ENCODE data around the gene LRBA. TPM values are rescaled to one million over a fixed set of nuclear protein-coding genes. Genes with fewer than 3 reads are reported as not detected.

LRBA gene
- total and polyA plus RNA-seq, 9 of the 15 experiments (the other 6 are each of a cell fraction or from before 2014, with no cell fraction given): 24.2 to 88.7 (median 59.7) TPM

- Histone ChIP-seq H3K9me3 (replicated peaks; ENCODE audit: control insufficient read depth, insufficient read depth, low read depth, low read length) (no peaks in the 10 kb centered on the region), H4K20me1 (replicated peaks; ENCODE audit: control insufficient read depth, insufficient read depth, low read length) (no peaks in the 10 kb centered on the region), H3K9ac (ENCODE audit: insufficient read depth in 1 of 2, low read depth in 2 of 2, low read length in 2 of 2) (no peak overlapping the region), H3K4me3 (no peak overlapping the region), H3K9me1 (ENCODE audit: control insufficient read depth, insufficient read depth, low read length) (no peaks in the 10 kb centered on the region), H3K27ac (ENCODE audit: extremely low read depth, low read depth, low read length) (no peak overlapping the region), H3K27me3 (ENCODE audit: control insufficient read depth in 2 of 2, insufficient read depth in 2 of 2, low read length in 2 of 2) (no peaks in the 10 kb centered on the region), H3K36me3 (ENCODE audit: control insufficient read depth, insufficient read depth, low read length) (no peaks in the 10 kb centered on the region), H3K79me2 (ENCODE audit: control insufficient read depth, insufficient read depth, low read length) (no peaks in the 10 kb centered on the region), H3K4me1 (replicated peaks in 1 of 2; ENCODE audit: control insufficient read depth in 2 of 2, insufficient read depth in 2 of 2, low read length in 2 of 2) (no peaks in the 10 kb centered on the region), H2AFZ (ENCODE audit: low read depth, low read length) (no peak overlapping the region), H3K4me2 (ENCODE audit: insufficient read depth, low read length) (no peak overlapping the region)
- ATAC-seq: no peak
- in situ Hi-C loops (cut with MboI) (no loop called here), intact Hi-C loops (cut with micrococcal nuclease) (no loop called here)
- BruUV-seq (replicated peaks): no TSS peak
- ChIA-PET POLR2A (no interaction called here), CTCF (ENCODE audit: low intra/inter-chr PET ratio) (no interaction called here)
- 95% methylated on average over 4 of the region's 4 CpGs for WGBS (ENCODE audit: insufficient coverage, low coverage, missing lambda C conversion rate)
- FAIRE-seq: no peak
- DNase-seq (ENCODE audit: extremely low read depth in 1 of 4, low spot score in 3 of 4): no peak
- no peak for TF ChIP-seq MYBL2 (IDR thresholded peaks at IDR 0.05; ENCODE audit: low read depth)
- no peak for TF ChIP-seq MYBL2 (CRISPR knock-in tag; IDR thresholded peaks at IDR 0.05; ENCODE audit: borderline replicate concordance)
- no peak for TF ChIP-seq ZNF644 (tag; IDR thresholded peaks at IDR 0.05; ENCODE audit: low read depth)
- no peak for TF ChIP-seq HMG20A (CRISPR knock-in tag; conservative IDR thresholded peaks at IDR 0.05)
- no peak for TF ChIP-seq LEF1 (IDR thresholded peaks at IDR 0.05)
- TF ChIP-seq HSF4 (CRISPR knock-in tag; IDR thresholded peaks at IDR 0.05; ENCODE audit: borderline replicate concordance): no peak
- no peak for TF ChIP-seq SP1 (CRISPR knock-in tag; IDR thresholded peaks at IDR 0.05)
- no peak for TF ChIP-seq EP300 (IDR thresholded peaks at IDR 0.05; ENCODE audit: low read length)
- no peak for TF ChIP-seq ZNF407 (IDR thresholded peaks at IDR 0.05; ENCODE audit: low read depth)
- no peak for TF ChIP-seq NR4A1 (CRISPR knock-in tag; IDR thresholded peaks at IDR 0.05)
- TF ChIP-seq NR4A1 (tag; IDR thresholded peaks at IDR 0.05): no peak
- no peak for TF ChIP-seq HNRNPLL (IDR thresholded peaks at IDR 0.05; ENCODE audit: low read depth, low read length, poor library complexity, severe bottlenecking)
- TF ChIP-seq E2F5 (CRISPR knock-in tag; IDR thresholded peaks at IDR 0.05): no peak
- TF ChIP-seq BHLHE40 (IDR thresholded peaks at IDR 0.05; ENCODE audit: low read length): no peak
- no peak for TF ChIP-seq TOE1 (IDR thresholded peaks at IDR 0.05; ENCODE audit: borderline replicate concordance)
- no peak for TF ChIP-seq TOE1 (CRISPR knock-in tag; IDR thresholded peaks at IDR 0.05; ENCODE audit: borderline replicate concordance, low read depth)
- no peak for TF ChIP-seq ZFX (CRISPR knock-in tag; IDR thresholded peaks at IDR 0.05)
Observed at GRCh38 chr4:150419939-150420338, 595.1 kb downstream of the LRBA start.

Data from K562 (cell line).